NOMO-1 treated with dmso at 0.1 percent for 144 hours (cell line): Measurements from ENCODE around the gene ARF3.

Source experiments
- DNase-seq: peaks from one replicate; lab custom pipeline; 2025; ENCODE audit not compliant: unreplicated experiment; lab: John Stamatoyannopoulos, UW

The ARF3 gene

GRCh38 chr12:48982397-48983080, 25.3 kb upstream of the ARF3 start:
- DNase-seq = no peak

GRCh38 chr12:48981757-48982157, 24.5 kb upstream of the ARF3 start:
- no peak for DNase-seq

GRCh38 chr12:48980953-48981756, 23.9 kb upstream of the ARF3 start:
- DNase-seq = no peak

DNA sequence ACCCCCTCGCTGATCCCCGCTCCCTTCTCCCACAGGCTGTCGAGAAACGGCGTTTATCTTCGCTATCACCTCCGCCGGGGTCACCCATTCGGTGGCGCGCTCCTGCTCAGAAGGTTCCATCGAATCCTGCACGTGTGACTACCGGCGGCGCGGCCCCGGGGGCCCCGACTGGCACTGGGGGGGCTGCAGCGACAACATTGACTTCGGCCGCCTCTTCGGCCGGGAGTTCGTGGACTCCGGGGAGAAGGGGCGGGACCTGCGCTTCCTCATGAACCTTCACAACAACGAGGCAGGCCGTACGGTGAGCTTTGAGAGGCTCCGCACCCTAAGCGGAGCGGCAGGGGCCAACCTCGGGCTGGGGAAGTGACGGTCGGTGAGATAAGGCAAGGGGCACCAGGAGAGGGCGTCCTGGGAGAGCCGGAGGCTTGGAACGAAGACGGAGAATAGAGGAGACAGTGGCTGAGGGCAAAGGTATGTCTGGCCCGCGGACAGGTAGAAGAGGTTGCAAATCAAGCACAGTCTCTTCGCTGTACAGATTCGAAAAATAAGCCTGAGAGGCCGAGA, 23.2 kb upstream of the ARF3 start:
- no peak for DNase-seq

DNA sequence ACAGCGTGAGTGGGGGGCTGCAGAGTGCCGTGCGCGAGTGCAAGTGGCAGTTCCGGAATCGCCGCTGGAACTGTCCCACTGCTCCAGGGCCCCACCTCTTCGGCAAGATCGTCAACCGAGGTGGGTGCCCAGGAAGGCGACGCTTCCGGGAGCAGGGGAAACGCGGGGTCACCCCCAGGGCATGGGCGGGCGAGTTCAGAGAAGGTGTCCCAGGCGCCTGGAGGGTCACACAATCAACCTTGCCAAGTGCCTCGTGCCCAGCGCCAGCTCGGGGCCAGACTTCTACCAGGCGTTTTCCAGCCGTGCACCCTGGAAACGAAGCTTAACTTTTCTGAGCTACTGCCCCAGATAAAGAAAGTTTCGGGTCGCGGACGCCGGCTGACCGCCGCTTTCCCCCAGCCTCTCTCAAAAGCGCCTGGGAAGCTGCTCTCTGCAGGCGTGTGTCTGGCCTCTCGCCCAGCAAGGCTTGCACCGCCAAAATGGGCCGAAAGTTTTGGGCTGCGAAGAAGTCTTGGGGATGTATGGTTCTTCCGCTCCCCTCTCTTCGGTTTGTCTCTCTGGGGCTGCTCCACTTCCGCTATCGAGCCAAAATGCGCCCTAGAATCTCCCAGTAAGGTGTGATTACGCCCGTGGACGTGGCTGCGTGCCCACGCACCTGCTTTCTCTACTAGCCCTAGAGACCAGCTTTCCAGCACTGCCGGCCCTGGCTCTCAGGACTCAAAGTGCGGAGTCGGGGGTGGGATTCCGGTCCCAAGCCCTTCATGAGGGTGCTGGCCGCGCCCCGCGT, 22.5 kb upstream of the ARF3 start:
- no peak for DNase-seq

- DNase-seq = no peak
Measured at GRCh38 chr12:48978741-48979601, 21.7 kb upstream of the ARF3 start.

- no peak for DNase-seq
Measured at GRCh38 chr12:48978291-48978740, 21.0 kb upstream of the ARF3 start, which contains the start of gene WNT1. WNT1 (plus strand) TSS chr12:48978322; CDS start chr12:48978651, 329 bp downstream.

GRCh38 chr12:48977290-48978281, 20.3 kb upstream of the ARF3 start:
- DNase-seq = peak; percentile 52

- no peak for DNase-seq
Measured at GRCh38 chr12:48973941-48974673, 16.8 kb upstream of the ARF3 start.

GRCh38 chr12:48973531-48973930, 16.2 kb upstream of the ARF3 start:
- DNase-seq = no peak

DNA sequence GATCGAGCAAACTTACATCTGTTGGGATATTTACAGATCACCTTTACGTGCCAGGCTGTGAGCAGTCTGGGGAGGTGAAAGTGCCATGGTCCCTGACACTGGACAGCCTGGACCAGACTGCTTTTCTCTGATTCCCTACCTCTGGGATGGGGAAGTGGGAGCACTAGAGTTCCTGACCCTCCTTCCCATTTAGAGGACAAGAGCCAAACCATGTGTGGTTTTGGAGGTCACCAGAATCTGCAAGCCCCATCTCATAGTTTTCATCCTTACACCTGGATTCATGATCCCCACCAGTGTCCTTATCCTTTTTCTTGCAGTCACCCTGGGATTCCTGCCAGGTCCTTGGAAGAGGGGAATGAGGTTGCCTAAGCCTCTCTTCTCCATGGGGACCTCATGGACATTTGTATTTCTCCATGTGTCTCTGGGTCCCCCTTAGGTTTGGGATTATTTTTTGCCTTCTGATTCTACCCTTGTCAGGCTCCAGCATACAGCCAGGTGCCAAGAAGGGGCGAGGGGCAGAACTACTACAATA, 15.7 kb upstream of the ARF3 start:
- DNase-seq = no peak

DNA sequence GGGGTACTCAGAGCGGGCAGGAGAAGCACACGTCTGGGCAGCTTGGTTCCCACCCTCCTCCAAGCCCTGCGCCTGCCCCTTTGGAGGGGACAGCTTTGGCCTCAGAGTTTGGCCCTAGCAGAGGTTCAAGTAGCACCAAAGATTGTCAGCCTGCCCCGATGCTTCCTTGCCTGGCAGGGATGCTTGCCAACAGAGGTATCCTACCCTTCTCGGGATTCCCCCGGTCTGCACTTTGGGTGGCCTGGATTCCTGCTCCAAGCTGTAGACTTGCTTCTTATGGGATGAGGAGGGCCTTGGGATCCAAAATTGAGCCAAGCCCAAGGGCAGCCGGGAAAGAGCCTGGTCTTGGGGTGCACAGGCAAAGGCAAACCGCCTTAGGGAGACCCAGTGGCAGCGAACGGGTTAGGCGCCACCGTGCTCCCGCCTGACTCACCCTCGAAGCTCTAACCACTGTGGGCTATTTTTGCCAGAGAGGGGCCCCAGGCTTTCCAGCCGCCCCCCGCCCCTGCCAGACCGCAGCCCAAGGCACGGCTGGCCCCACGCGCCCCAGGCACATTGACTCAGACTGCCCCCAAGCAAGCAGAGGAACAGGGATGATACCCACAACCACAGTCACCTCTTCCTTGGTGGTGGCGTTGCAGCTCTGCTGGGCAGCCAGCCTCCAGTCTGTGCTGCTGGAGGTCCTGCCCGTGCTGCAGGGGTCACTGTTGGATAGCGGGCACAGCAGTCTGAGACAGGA, 15.1 kb upstream of the ARF3 start:
- DNase-seq = peak; percentile 69

- no peak for DNase-seq
Measured at GRCh38 chr12:48970702-48971334, 13.5 kb upstream of the ARF3 start.

DNA sequence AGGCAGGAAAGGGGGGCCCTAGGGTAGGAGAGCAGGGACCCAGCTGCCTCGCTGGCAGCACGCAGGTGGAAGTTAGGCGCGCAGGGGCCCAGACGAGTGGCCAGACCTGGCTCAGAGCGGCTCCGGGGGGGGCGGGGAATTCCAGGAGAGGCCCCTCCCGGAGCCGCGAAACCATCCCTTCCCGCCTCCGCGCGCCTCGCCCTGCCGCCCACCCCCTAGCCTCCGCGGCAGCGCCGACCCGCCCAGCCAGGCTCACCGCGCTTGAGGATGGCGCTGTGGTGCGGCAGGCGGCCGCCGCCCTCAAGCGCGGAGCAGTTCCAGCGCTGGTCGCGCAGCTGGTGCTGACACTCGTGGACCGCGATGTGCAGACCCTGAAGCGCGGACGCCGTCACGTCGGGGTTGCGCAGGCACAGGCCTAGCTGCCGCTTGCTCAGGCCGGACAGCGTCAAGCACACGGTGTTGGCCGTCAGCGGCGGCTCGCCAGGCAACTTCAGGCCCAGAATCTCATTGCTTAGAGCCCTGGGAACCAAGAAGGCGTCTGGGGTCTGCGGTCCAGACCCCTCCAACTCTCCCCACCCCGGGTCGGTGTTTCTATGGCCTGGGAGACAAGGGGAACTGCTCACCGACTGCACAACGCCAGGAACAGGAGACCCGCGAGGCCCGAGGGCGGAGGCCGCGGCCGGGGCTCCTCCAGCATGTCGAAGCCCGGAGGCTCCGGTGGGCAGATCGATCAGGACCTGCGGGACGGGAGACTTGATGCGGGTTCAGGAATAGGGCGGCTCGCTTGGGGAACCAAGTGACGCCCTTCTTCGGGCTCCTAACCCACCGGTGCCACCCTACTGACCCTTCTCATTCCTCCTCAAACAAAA, 12.8 kb upstream of the ARF3 start:
- no peak for DNase-seq

- DNase-seq = no peak
Measured at GRCh38 chr12:48969160-48969771, 12.0 kb upstream of the ARF3 start.

- no peak for DNase-seq
Measured at GRCh38 chr12:48968467-48968866, 11.2 kb upstream of the ARF3 start.
